SHP77 (cell line): ENCODE data around the gene RHBDD2.
"Not testable (repeated sequence)": the region's sequence is repeated elsewhere in the genome, so short reads cannot be mapped to it uniquely, and the experiment has no call there.

ENCODE experiments used
- DNase-seq, 2 experiments: peaks; one replicate each; lab custom pipeline; 2025; lab: John Stamatoyannopoulos, UW

The RHBDD2 gene

DNA sequence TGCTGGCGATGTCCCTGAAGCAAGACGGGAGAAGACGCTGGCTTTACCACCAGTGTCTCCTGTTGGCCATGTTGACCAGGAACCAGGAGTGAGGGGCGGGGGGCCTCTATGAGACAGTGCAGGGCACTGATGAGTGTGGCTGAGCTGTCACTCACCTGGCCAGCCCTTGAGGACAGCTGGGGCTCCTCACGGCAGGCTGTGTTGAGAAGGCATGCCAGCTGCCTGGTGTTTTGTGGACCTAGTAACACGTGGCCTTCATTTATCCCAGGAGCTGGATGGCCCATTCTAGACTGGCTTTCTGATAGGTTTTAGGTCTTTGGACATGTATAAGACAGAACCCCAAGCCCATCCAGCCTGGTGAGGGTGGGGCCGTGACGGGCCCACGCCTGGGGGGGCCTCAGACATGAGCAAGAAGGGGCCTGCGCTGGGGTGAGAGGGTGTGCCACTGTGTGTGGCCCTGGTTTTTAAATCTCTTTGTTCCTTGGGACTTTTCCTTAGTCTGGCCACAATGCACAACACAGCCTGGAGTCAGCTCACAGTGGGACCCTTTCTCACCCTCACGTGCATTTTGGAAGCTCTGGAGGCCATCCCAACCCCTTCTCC lies 10.5 kb downstream of the RHBDD2 start:
- peak; percentile 50 to 51 for DNase-seq

DNA sequence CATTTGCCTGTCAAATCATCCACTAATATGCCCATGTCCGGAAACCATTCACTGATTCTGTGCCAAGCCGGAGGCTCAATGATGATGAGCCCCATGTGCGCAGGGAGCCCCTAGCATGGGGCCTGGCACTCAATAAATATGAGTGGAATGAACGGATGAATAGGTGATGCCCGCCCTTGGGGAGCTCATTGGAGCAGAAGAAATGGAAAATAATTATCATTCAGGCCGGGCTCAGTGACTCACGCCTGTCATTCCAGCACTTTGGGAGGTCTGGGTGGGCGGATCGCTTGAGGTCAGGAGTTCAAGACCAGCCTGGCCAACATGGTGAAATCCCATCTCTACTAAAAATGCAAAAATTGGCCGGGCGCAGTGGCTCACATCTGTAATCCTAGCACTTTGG lies 11.0 kb downstream of the RHBDD2 start:
- DNase-seq = no peak

DNA sequence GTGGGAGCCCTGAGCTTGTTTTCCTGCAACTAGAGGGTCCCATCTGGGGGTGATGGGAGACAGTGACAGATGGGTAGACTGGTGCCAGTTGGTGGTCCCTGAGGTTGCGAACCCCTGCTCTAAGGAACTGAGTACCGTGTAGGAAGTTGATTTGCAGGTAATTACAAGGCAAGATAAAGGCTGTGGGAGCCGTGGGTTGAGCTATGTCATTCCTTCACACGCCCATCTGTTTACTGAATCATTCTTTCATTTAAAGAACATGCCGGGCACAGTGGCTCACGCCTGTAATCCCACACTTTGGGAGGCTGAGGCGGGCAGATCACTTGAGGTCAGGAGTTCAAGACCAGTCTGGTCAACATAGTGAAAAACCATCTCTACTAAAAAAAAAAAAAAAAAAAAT lies 12.4 kb downstream of the RHBDD2 start:
- DNase-seq = not testable (repeated sequence)

DNA sequence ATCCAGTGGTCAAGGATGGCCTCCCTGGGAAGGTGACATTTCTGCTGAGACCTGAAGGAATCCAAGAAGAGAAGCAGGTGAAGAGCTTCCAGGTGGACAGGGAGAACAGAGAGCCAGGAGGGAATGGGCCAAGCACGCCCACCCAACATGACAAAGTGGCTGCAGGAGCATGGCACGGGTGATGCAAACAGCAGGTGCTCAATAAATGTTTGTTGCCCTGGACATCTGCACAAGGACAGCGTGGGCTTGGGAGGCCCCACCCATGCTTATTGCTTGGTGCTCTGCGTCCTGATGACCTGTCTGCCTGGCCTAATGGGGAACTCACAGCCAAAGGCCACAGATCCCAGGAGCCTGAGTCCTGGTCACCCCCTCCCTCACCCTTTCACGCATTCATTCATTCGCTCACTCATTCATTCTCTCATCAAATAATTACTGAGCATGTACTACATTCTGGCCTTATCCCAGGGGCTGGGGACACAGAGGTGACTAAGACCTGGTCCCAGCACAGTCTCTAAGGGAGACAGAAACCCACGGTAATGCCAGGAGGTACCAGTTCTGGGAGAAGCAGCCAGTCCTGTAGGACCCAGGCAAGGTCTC lies 13.1 kb downstream of the RHBDD2 start:
- no peak for DNase-seq

DNA sequence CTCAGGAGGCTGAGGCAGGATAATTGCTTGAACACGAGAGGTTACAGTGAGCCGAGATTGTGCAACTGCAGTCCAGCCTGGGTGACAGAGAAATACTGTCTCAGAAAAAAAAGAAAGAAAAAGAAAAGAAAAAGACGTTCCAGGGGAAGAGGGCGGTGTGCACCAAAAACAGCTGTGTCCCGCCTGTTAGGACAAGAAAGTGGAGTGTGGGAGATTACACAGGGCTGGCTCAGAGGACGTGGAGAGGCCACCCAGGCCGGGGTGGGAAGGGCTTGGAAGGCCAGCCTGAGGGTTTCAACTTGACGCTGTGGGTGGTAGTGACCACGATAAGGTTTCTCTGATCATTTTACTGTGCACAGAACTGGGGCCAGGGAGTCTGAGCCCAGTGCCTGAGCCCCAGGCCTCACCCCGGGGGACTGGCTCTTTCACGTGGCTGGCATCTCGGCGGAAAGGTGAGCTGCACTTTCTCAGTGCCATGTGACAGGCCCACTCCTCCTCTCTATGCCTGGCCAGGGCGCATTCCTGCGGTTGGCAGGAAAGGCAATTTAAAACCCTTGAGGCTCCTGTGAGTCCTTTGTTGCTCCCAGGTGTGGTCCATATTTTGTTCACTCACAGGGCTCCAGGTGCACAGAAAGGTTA lies 13.9 kb downstream of the RHBDD2 start:
- DNase-seq = no peak

DNA sequence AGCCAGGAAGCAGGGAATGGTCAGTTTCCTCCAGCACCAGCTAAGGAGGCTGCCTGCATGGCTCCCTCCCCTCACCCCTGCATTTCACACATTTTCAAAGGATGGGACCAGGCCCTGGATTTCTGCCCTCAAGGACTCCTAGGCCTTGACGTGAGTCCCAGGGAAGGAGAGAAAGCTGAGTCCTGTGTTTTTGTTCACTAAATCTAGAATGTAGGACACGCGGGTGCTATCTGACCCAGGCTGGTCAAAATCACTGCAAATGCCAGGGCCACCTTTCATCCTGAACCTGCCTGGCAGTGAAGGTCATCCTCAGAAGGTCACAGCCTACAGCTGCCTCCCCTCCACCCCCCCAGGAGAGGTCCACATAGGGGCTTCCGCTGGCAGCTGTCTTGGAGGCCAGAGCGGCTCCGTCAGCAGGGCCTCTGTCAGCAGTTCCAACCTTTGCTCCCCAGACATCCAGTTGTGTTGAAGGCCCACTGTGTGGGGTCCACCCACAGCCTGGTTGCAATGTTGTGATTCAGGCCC lies 18.0 kb downstream of the RHBDD2 start:
- no peak for DNase-seq

DNA sequence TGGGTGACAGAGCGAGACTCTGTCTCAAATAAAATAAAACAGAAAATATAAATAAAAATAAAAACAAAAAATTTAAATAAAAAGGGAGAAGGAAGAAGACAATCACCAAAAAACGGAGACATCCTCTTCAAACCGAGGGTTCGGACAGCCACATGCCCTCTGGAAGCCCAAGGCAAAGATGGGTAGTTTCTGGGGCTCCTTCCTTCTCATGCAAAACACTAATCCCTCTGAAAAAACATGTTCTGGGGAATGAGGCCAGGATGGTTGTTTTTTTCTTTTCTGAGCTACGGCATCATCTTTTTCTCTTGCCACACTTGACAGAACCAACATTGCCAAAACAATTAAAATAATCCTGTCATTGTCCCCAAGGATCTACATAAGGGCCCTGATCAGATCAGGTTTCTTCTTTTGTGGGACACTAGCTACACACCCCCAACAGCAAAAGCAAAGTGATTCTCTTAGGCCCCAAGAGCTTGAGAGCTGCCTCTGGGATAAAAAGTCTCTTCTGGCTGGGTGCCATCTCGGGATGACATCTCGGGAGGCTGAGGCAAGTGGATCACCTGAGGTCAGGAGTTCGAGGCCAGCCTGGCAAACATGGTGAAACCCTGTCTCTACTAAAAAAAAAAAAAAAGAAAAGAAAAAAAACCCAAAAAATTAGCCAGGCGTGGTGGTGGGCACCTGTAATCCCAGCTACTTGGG lies 21.9 kb downstream of the RHBDD2 start:
- DNase-seq = no peak

DNA sequence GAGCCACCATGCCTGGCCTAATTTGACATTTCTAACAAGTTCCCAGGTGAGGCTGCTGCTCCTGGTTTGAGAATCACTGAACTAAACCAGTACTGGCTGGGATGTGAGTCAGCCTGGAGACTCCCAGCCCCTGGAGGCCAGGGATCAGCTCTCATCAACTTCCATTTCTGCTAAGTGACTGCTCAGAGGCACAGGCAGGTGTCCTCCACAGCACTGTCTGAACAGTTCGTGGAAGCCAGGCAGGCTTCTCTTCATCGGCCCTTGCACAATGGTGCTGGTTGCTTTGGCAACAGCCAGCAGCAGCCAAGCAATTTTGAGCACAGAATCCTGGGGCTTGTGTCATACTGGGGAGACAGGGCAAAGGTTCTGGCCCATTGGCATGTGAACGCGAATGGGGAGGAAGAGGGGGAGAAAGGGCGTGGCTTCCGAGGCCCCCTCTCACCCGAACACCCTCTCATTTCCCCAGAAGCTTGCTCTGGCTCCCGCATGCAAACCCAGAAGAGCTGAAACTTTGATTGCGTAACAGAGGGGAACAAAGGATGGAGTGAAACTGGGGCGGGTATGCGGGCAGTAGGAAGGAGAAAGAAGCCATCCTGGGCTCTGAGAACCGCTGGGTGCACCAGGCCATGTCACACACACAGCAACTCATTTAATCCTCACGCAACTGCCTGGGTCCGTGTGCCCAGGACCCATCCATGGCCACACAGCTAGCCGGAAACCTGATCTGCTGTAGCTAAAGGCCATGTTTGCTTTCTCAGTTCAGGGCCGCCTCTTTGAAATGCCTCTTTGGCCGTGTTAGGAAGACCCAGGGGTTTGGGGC lies 27.2 kb downstream of the RHBDD2 start:
- peak; percentile 78 to 85 for DNase-seq

DNA sequence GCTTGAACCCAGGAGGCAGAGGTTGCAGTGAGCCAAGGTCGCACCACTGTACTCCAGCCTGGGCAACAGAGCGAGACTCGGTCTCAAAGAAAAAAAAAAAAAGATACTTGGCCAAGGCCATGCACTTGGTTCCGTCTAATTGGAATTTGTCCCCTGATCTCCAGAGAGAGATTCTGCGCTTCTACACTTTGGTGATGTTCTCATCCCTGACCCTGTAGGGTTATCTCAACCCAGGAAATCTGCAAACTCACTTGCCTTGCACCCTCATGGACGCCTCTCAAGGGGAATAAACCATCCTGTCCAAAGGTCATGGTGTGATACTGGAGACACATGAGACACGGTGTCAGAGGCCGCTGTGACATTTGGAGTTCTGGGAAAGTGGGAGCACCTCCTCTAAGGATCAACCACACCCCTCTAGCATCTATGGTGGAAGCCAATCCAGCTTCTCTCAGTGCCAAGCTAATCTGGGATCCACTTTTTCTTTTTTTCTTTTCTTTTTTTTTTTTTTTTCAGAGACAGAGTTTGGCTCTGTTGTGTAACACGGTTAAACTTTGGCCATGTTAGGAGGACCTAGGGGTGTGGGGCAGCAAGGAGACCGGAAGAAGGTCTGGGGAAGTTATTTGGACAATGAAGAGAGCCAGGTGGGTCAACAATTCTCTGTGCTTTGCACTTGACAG lies 28.3 kb downstream of the RHBDD2 start:
- peak in 1 of 2 experiments; percentile 1 for DNase-seq

DNA sequence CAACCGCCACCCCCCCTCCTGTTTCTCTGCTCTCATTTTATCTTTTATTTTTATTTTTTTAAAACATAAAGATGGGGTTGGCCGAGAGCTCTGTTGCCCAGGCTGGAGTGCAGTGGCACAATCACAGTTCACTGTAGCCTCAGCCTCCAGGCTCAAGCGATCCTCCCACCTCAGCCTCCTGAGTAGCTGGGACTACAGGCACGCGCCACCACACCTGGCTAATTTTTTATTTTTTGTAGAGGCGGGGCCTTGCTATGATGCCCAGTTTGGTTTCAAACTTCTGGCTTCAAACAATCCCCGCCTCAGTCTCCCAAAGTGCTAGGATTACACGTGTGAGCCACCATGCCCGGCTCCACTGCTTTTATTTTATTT lies 28.8 kb downstream of the RHBDD2 start:
- DNase-seq = not testable (repeated sequence)

DNA sequence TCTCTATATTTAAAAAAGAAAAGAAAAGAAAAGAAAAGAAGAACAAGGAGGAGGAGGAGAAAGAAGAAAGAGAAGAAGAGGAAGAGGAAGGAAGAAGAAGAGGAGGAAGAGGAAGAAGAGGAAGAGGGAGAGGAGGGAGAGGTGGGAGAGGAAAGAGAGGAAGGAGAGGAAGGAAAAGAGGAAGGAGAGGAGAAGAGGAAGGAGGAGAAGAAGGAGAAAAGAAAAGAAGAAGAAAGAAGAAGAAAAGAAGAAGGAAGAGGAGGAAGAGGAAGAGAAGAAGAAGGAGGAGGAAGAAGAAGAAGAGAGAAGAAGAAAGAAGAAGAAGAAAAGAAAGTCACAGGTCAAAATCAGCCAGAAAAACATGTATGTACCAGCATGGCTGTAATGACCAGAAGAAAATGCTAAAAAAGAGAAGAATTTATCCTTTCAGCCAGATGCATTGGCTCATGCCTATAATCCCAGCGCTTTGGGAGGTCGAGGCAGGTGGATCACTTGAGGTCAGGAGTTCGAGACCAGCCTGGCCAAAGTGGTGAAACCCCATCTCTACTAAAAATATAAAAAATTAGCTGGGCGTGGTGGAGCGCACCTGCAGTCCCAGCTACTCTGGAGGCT lies 30.8 kb downstream of the RHBDD2 start:
- DNase-seq = no peak

DNA sequence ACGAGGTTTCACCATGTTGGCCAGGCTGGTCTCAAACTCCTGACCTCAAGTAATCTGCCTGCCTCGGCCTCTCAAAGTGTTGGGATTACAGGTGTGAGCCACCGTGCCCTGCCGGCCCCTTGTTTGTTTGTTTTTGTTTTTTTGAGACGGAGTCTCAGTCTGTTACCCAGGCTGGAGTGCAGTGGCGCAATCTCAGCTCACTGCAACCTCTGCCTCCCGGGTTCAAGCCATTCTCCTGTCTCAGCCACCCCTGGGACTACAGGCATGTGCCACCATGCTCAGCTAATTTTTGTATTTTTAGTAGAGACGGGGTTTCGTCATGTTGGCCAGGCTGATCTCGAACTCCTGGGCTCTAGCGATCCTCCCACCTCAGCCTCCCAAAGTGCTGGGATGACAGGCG lies 32.4 kb downstream of the RHBDD2 start:
- not testable (repeated sequence) for DNase-seq

DNA sequence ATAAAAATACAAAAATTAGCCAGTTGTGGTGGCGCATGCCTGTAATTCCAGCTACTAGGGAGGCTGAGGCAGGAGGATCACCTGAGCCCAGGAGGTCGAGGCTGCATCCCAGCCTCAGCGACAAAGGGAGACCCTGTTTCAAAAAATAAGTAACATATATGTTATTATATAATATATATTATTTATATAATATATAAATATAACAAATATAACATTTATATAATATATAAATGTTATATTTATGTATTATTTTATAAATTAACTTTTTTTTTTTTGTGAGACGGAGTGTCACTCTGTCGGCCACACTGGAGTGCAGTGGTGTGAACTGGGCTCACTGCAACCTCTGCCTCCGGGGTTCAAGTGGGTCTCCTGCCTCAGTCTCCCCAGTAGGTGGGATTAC lies 34.6 kb downstream of the RHBDD2 start:
- no peak for DNase-seq

DNA sequence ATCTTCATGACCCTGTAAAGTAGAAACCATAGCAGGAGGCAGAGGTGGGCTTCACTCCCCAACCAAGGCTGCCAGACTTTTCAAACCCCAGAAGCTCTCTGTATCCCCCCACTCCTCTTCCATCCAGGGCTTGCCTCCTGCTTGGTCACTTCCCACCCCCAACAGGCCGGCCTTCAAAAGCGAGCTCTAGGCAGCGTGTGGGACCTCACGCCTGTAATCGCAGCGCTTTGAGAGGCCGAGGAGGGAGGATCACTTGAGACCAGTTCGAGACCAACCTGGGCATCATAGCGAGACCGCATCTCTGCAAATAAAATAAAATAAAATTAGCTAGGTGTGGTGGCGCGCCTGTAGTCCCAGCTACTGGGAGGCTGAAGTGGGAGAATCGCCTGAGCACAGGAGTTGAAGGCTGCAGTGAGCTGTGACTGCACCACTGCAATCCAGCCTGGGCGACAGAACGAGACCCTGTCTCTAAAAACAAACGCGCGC lies 35.4 kb downstream of the RHBDD2 start:
- DNase-seq = peak; percentile 8 to 26

DNA sequence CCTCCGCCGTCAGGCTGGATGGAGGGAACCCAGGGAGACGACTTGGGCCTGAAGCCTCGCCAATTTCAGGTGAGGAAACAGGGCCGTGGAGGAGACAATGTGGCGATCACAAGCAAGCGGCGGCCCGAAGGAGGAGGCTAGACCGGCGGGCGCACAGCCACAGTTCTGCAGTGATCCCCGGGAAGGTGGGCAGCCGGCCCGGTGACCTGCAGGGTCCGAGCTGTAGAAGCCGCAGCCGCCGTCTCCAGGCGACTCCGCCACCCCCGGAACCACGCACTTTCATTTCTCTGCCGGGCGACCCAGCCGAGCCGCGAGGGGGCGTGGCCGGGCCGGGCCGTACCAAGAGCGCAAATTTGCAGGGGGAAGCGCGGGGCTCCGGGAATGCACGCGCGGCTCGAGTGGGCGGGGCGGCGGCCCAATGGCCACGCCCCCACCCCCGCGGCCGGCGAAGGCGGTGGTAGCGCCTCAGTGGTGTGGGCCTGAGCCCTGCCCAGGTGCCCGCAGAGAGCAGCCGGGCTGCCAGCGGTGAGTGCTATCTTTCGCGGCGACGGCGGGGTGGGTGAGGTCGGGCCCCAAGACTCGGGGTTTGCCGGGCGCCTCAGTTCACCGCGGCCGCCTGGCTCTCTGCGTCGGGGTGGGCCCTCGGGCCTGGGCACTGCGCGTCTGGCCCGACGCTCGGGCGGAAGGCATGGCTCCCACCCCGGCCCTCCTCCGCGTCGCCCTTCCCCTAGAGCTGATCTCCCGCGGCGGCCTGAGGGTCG lies 36.0 kb downstream of the RHBDD2 start, which contains the start of gene POR:
TSS of gene POR (plus strand) at position 501 of the 761 bp plus-strand sequence. CDS start 38,847 bp downstream, outside the sequence.
- DNase-seq = peak; percentile 74 to 78

DNA sequence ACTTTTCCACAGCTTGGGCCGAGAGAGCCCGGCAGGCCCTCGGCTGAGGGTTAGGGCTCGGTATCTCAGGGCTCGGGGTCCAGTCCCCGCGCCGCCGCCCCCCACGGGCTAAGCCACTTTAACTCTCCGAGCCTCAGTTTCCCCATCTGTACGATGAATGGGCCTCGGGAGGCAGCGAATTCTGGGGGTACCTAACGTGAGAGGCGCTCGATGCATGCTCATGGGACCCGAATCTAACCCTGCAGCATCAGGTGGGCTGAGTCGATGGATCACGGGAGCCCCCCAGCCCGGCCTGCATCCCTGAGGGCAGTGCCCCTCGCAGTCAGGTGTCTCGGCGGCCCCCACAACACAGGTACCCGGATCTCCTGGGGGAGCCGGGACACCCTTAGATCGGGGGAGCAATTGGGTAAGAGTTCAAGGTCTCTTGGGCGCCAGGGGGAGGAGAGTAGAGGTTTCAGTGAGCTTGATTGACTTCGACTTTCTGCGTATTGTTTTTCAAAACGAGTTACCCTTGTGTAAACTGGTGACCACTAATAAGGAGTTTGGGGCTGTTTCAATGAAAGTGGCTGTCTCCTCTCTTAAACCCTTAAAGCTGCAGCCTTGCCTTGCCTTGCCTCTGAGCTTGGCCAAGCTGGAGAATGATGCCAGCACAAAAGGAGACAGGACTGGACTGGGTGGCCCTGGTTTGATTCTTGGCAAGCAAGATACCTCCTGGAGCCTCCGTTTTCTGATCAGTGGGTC lies 36.8 kb downstream of the RHBDD2 start:
- DNase-seq = peak in 1 of 2 experiments; percentile 6

DNA sequence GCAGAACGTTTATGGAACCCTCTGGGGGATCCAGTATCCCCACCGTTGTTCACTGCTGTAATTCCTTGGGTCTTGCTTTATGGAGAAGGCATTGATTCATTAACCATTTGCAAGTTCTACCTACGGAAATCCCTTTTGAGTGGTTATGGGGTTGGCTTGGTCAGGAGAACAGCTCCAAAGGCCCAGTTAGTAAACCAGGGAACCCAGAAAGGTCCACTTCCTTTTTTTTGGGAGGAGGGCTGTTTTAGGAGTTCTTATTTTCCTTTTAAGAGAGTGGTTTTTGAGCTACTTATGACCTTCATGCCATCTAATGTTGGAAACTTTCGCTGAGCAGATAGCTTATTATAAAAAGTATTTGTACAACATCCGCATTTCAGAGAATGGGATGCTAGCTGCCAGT lies 37.4 kb downstream of the RHBDD2 start:
- no peak for DNase-seq

DNA sequence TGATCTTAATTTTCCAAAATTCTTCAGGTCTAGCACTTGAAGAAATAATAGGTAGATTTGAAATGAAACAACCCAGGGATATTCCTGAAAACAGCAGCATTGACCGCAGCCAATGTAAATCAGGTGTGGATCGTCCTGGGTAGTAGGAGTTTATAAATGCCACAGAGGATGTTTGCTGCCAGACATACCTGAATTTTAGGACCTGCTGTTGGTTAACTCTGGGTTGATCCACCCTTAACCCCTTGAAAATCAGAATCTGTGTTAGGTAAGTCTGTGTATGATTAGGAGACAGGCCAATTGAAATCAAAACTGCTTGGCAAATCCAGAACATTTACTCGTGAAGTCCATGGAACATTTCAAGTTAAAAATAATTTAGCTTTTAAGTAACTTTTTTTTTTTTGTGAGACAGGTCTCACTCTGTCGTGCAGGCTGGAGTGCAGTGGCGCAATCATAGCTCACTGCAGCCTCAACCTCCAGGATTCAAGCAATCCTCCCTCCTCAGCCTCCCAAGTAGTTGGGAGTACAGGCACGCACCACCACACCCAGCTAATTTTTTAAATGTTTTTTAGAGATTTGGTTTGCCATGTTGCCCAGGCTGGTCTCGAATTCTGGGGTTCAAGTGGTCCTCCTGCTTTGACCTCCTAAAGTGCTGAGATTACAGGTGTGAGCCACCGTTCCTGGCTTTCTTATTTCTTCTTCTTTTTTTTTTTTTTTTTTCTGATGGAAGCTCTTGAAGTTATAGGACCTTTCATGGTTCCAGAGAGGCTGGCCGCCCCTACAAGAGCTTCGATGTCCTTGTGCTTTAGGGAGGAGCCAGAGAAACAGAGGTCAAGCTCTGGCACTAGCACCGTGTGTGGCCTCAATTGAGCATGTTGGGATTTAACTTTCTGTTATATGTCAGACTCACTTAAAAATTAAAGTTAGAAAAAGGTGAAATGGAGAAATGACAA lies 38.1 kb downstream of the RHBDD2 start:
- no peak for DNase-seq
